H1 (cell line): ENCODE data around the gene GRIK4.

Source experiments
- BCL11A ChIP-seq, 2 experiments: IDR thresholded peaks; one replicate each; pipeline ENCODE4 v1.6.1; 2011; ENCODE audit warnings: low read depth in 2 of 2, low read length in 2 of 2, mild to moderate bottlenecking in 2 of 2
- CREB1 ChIP-seq: IDR thresholded peaks from 2 replicates; pipeline ENCODE4 v1.6.1; 2012; ENCODE audit warnings: inconsistent platforms
- CTCF ChIP-seq, 3 experiments: IDR thresholded peaks; 1 replicate in 2 of 3; 2 replicates in 1 of 3; pipeline versions ENCODE4 v1.5.1 to v1.6.1; 2011; ENCODE audit warnings: low read length in 3 of 3, mild to moderate bottlenecking in 3 of 3, inconsistent platforms in 2 of 3, low read depth in 1 of 3, moderate library complexity in 1 of 3; ENCODE audit not compliant: insufficient read depth in 1 of 3; ENCODE audit errors: control extremely low read depth in 1 of 3
- GABPA ChIP-seq: IDR thresholded peaks from 2 replicates; pipeline ENCODE4 v1.6.1; 2011; ENCODE audit warnings: mild to moderate bottlenecking, low read length, moderate library complexity, borderline replicate concordance; ENCODE audit not compliant: insufficient read depth
- GTF2F1 ChIP-seq: IDR thresholded peaks from 2 replicates; pipeline ENCODE4 v1.6.1; 2012; ENCODE audit warnings: low read depth, low read length, improper control_type of control experiment, borderline replicate concordance
- HDAC6 ChIP-seq: IDR thresholded peaks from one replicate; pipeline ENCODE4 v1.7.1; 2012; ENCODE audit warnings: low read depth, mild to moderate bottlenecking, inconsistent platforms, low read length, moderate library complexity
- POLR2A ChIP-seq, 2 experiments: IDR thresholded peaks; 1 replicate in 1 of 2; 2 replicates in 1 of 2; pipeline ENCODE4 v1.6.1; 2011; ENCODE audit warnings: low read depth in 2 of 2, low read length in 2 of 2, mild to moderate bottlenecking in 2 of 2; ENCODE audit errors: control extremely low read depth in 1 of 2
- POLR2AphosphoS5 ChIP-seq: IDR thresholded peaks from 2 replicates; pipeline ENCODE4 v1.6.1; 2011; ENCODE audit warnings: low read depth, low read length
- RAD21 ChIP-seq, 2 experiments: IDR thresholded peaks in 1 of 2; conservative IDR thresholded peaks in 1 of 2; 2 replicates each; pipeline ENCODE4 v1.6.1; 2011; ENCODE audit warnings: low read depth in 2 of 2, low read length in 2 of 2, improper control_type of control experiment in 1 of 2, inconsistent platforms in 1 of 2, mild to moderate bottlenecking in 1 of 2, moderate library complexity in 1 of 2
- RNF2 ChIP-seq: fragments of 200-900, 300-1000 bp; sonication (generic); IDR thresholded peaks from 2 replicates; pipeline ENCODE4 v1.7.1; 2016; ENCODE audit warnings: borderline replicate concordance, low read depth, mild to moderate bottlenecking, antibody characterized with exemption, low read length; ENCODE audit not compliant: poor library complexity, severe bottlenecking; ENCODE audit errors: missing control alignments
- TCF12 ChIP-seq: IDR thresholded peaks from 2 replicates; pipeline ENCODE4 v1.6.1; 2011; ENCODE audit warnings: low read depth, mild to moderate bottlenecking, low read length
- ZNF274 ChIP-seq: IDR thresholded peaks from 2 replicates; pipeline ENCODE4 v1.7.0; 2012; ENCODE audit warnings: low read length, borderline replicate concordance; ENCODE audit errors: extremely low read depth

DNA sequence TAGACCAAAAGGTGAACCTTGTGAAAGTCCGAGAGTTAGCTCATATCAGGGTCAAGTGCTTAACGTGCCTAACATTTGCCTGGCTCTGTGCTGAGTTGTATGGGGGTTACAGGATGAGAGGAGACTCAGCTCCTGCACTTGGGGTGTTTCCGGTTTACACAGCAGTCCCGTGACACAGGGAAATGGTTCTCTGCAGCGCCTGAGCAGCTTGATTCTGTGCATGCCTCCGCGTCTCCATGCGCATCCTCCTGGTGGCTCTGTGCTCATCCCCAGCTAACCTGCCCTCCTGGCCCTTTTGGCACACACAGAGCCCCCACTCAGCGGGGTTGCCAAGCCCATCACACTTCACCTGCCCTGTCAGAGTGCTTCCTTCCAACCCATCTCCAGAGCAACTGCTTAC, 274.0 kb downstream of the GRIK4 start:
- TF ChIP-seq GABPA (no peak), CTCF (IDR thresholded peaks at IDR 0.05; ENCODE audit: control extremely low read depth in 1 of 3, insufficient read depth in 1 of 3, low read depth in 1 of 3, low read length in 3 of 3) (no peak), TCF12 (no peak), POLR2A (IDR thresholded peaks at IDR 0.05; ENCODE audit: control extremely low read depth in 1 of 2, low read depth in 2 of 2, low read length in 2 of 2) (no peak), BCL11A (IDR thresholded peaks at IDR 0.05; ENCODE audit: low read depth in 2 of 2, low read length in 2 of 2) (no peak), ZNF274 (no peak), RNF2 (no peak), GTF2F1 (no peak), RAD21 (IDR thresholded peaks at IDR 0.05 in 1 of 2, conservative IDR thresholded peaks at IDR 0.05 in 1 of 2; ENCODE audit: low read depth in 2 of 2, low read length in 2 of 2) (no peak), POLR2AphosphoS5 (no peak), HDAC6 (no peak), CREB1 (no peak)
